Adrenal gland (tissue), 5 donors: ENCODE measurements around the gene EXOC3L2.

Experiments
- POLR2A ChIP-seq, 2 donors: fragments of 450-650 bp; IDR thresholded peaks; one replicate each; pipeline ENCODE4 v1.6.1; 2017; ENCODE audit warnings: antibody characterized with exemption in 2 of 2, mild to moderate bottlenecking in 2 of 2, moderate library complexity in 1 of 2
- TF ChIP-seq, protein P1 (sequence below), 6 experiments: fragments of 450-650 bp in 4 of 6; fragments of 200-600 bp in 2 of 6; sonication (generic) in 1 of 6; IDR thresholded peaks; 1 replicate in 5 of 6; 2 replicates in 1 of 6; pipeline versions ENCODE4 v1.5.1 to v1.8.0; 2016 to 2021; ENCODE audit warnings: antibody characterized with exemption in 6 of 6, mild to moderate bottlenecking in 2 of 6, moderate library complexity in 1 of 6
- donor health status: DM: no; HTN: no; CAD: no.

DNA sequence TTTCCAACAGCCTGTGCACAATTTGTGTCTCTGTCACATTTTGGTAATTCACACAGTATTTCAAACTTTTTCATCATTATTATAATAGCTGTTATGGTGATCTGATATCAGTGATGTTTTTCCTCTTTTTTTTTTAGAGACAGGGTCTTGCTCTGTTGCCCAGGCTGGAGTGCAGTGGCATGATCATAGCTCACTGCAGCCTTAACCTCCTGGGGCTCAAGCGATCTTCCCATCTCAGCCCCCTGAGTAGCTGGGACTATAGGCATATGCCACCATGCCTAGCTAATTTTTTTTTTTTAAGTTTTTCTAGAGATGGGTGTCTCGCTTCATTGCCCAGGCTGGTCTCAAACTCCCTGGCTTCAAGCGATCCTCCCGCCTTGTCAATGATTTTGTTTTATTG is 11.6 kb upstream of the EXOC3L2 start:
- TF ChIP-seq, protein P1, sequence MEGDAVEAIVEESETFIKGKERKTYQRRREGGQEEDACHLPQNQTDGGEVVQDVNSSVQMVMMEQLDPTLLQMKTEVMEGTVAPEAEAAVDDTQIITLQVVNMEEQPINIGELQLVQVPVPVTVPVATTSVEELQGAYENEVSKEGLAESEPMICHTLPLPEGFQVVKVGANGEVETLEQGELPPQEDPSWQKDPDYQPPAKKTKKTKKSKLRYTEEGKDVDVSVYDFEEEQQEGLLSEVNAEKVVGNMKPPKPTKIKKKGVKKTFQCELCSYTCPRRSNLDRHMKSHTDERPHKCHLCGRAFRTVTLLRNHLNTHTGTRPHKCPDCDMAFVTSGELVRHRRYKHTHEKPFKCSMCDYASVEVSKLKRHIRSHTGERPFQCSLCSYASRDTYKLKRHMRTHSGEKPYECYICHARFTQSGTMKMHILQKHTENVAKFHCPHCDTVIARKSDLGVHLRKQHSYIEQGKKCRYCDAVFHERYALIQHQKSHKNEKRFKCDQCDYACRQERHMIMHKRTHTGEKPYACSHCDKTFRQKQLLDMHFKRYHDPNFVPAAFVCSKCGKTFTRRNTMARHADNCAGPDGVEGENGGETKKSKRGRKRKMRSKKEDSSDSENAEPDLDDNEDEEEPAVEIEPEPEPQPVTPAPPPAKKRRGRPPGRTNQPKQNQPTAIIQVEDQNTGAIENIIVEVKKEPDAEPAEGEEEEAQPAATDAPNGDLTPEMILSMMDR (IDR thresholded peaks at IDR 0.05): no peak
- TF ChIP-seq POLR2A (IDR thresholded peaks at IDR 0.05): no peak
